Myocyte (in vitro differentiated cells): Measurements from ENCODE around the gene BCL3. TPM values are rescaled to one million over a fixed set of nuclear protein-coding genes. Genes with fewer than 3 reads are reported as not detected.

ENCODE experiments used
- microRNA-seq: library from miRNA; unstranded; fragments of <30 nt; microRNA quantifications from one replicate; pipeline ENCODE4, GENCODE V29; 2016
- total RNA-seq: library from RNA; depleted of rRNA; stranded (reverse); fragments of >200 nt; gene quantifications from 2 replicates; pipeline ENCODE4 v1.2.3, GENCODE V29; 2014

The BCL3 gene
- total RNA-seq, 1 donor from 2014 or later, result 25.8 TPM

Small RNA genes within 50 kb of the gene (microRNA-seq; reads per million reads assigned to microRNA genes)
- not detected for gene MIR8085

Other genes with a start within 250 kb of the BCL3 start
- 7.4 and 17.9 TPM in 2 replicates for gene ZNF180, start 248.2 kb upstream of the BCL3 start, total RNA-seq
- gene CEACAM20, start 219.0 kb upstream of the BCL3 start, total RNA-seq, result not detected in 2 replicates
- gene IGSF23, start 135.1 kb upstream of the BCL3 start, total RNA-seq, result 5.4 and 5.7 TPM in 2 replicates
- gene PVR, start 104.8 kb upstream of the BCL3 start, total RNA-seq, result 327 and 450 TPM in 2 replicates
- 4.9 and 6.9 TPM in 2 replicates for gene CEACAM19, start 77.2 kb upstream of the BCL3 start, total RNA-seq
- gene CEACAM16, start 49.6 kb upstream of the BCL3 start, total RNA-seq, result 5.0 and 6.1 TPM in 2 replicates
- not detected in 2 replicates for gene CBLC, start 29.2 kb downstream of the BCL3 start, total RNA-seq
- gene BCAM, start 60.4 kb downstream of the BCL3 start, total RNA-seq, result 590 and 678 TPM in 2 replicates
- 79.1 and 113 TPM in 2 replicates for gene NECTIN2, start 97.6 kb downstream of the BCL3 start, total RNA-seq
- 94.0 and 121 TPM in 2 replicates for gene TOMM40, start 142.5 kb downstream of the BCL3 start, total RNA-seq
- 4,388 and 5,075 TPM in 2 replicates for gene APOE, start 157.1 kb downstream of the BCL3 start, total RNA-seq
- gene APOC1, start 165.9 kb downstream of the BCL3 start, total RNA-seq, result 21.8 and 52.3 TPM in 2 replicates
- gene APOC4, start 193.5 kb downstream of the BCL3 start, total RNA-seq, result not detected in 2 replicates
- gene APOC2, start 197.3 kb downstream of the BCL3 start, total RNA-seq, result 4.8 and 8.8 TPM in 2 replicates
- 73.2 and 91.7 TPM in 2 replicates for gene CLPTM1, start 206.7 kb downstream of the BCL3 start, total RNA-seq